HG03095 (cell line): ENCODE data around the gene PNP.
A peak's percentile ranks its signal among the peaks of the same experiment; 100 is the strongest.
"Not testable (repeated sequence)": the region's sequence is repeated elsewhere in the genome, so short reads cannot be mapped to it uniquely, and the experiment has no call there.

ENCODE experiments used
- ATAC-seq: cut with Tn5 transposase; IDR thresholded peaks from one replicate; pipeline ENCODE4 v1.9.1; 2021; ENCODE audit warnings: moderate library complexity; ENCODE audit not compliant: unreplicated experiment

The PNP gene

DNA sequence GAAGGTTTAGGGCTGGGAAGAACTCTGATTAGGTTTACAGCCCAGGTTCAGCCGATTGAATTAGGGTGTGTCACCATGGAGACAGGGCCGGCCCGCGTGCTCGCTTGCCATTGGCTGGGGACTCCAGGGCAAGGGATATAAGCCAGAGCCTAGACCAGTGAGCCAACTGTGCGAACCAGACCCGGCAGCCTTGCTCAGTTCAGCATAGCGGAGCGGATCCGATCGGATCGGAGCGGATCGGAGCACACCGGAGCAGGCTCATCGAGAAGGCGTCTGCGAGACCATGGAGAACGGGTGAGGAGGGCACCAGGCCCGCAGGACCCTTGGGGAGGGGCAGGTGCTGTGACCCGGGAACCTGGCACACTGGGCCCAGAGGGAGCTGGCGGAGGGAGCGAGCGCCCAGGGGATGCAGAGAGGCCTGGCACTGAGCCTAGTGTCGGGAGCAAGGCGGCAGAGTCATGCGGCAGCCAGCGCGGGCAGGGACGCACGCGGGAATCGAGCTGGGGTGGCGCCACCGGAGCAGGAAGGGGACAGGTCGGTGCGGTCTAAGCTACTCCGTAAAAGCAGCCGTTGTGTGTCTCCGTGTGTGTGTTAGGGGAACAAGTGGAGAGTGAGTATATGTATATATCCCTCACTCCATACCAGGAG is at the start of gene PNP:
PNP (plus strand) TSS at position 165 of the 648 bp plus-strand sequence; CDS start at position 284, 119 bp downstream.
- peak; percentile 91 for ATAC-seq

GRCh38 chr14:20419419-20419818 is 49.8 kb upstream of the PNP start:
- ATAC-seq: no peak

DNA sequence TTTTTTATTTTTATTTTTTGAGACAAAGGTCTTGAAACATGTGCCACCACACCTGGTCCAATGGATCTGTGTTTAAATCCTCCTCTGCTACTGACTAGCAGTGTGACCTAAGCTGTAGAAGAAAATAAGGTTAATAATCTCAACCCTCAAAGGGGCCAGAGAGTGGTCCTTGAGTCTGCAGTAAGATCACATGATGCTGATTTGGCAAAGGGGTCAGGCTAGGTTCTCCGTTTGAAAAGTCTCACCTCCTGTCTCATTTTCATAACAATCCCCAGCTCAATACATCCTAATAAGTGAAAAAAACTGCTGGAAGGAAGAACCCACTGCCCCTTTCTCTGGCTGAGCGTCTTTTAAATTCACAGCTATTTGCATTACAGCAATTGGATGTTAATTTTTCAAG is 47.9 kb upstream of the PNP start:
- ATAC-seq: no peak

GRCh38 chr14:20422886-20423285 is 46.3 kb upstream of the PNP start:
- no peak for ATAC-seq

DNA sequence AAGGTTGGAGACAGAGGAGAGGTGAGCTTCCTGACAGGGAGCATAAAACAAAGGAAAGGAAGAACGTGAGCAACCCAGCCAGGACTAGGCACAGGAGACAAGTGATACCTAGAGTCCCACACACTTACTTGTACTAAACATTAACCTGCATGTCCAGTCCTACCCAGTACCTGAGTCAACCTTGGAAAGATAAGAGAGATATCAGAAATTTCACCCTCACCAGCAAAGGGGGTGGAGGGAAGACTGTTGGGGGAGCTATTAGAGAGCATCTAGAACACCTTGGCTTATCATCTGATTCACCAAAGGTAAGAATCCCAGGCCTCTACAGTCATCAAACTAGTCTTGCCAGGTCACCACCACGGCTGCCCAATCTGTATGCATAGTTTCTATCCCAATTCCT is 44.4 kb upstream of the PNP start:
- ATAC-seq: no peak

GRCh38 chr14:20427231-20428009 is 41.8 kb upstream of the PNP start:
- ATAC-seq: peak; percentile 64

- peak; percentile 24 for ATAC-seq
Observed at GRCh38 chr14:20428010-20428365, 41.2 kb upstream of the PNP start.

DNA sequence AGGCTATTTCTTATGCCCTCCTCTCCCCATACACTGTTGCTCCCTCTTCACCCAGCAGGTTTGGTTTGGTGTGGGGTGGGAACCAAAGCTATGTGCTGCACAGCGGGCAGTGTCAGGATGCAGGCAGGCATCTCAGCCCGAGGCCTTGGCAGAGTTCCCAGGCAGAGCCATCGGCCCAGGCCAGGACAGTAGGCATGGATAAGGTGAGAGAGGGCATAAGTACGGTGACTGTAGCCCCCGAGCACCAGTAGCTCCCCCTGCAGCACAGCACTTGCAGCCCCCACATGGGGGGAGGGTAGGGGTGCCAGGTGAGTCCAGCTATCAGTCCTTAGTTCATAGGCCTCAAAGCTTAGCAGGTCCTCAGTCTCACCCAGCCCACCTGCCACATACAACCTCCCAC is 40.4 kb upstream of the PNP start:
- no peak for ATAC-seq

- ATAC-seq: no peak
Observed at GRCh38 chr14:20429801-20430669, 39.2 kb upstream of the PNP start.

- no peak for ATAC-seq
Observed at GRCh38 chr14:20434701-20435581, 34.3 kb upstream of the PNP start.

GRCh38 chr14:20435582-20436362 is 33.4 kb upstream of the PNP start, which contains the start of gene KLHL33:
KLHL33 (minus strand) TSS chr14:20436166; CDS start chr14:20435811, 355 bp downstream.
- ATAC-seq: no peak

GRCh38 chr14:20436363-20436755 is 32.8 kb upstream of the PNP start:
- ATAC-seq: no peak

DNA sequence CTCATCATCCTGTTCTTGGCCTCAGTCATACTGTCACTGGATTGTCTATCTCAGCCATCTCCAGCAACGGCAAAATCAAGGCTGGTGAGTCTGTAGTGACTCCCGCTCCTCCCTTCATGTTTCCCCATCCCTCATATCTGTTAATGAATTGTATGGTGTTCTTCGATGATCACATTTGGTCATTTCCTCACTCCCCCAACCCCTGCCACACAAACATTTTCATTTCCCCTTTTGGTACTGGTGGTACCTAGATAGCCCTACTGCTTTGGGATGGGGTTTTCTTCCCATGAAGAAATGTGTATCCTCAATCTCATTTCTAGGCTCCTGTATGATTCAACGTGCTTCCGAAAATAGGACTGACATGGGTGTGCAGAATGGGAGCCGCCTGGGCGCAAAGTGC is 30.5 kb upstream of the PNP start:
- ATAC-seq: no peak

DNA sequence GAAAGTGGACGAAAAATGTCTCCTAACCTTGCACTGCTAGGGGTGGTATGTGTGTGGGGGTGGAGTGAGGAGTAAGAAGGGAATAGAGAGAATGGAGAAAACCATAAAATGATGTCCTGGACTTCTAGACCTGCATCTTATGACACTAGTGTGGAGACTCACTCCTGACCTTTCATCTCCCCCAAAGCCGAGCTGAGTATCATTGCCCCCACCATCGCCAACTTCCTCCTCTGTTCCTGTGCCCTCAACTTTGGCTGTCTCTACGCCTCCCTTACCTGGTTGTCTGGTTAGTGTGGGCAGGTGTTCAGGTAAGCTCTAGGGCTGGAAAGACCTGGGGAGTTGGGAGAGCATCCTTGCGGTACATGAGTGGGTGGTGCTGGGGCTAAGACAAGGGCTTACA is 28.7 kb upstream of the PNP start:
- no peak for ATAC-seq

GRCh38 chr14:20440882-20441281 is 28.3 kb upstream of the PNP start:
- ATAC-seq: no peak

DNA sequence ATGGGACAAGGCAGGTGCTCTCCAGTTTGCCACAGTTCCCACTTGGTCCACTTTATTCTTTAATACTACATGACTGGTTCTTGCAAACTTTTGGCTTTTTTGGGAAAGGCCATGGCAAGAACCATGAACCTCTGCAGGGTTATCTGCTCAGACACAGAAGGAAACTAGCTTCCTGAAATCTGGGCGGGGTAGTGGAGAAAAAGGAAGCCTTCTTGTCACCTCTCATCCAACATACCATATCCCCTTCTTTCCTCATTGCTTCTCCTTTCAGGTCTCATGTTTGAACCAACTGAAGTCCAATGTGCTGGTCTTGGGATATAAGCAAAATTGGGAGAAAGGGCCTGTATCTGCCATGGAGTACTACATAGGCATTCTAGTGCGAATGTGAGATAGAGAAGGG is 27.7 kb upstream of the PNP start:
- no peak for ATAC-seq

GRCh38 chr14:20443650-20444049 is 25.6 kb upstream of the PNP start:
- ATAC-seq: not testable (repeated sequence)

- ATAC-seq: no peak
Observed at GRCh38 chr14:20446889-20447288, 22.3 kb upstream of the PNP start.

- ATAC-seq: not testable (repeated sequence)
Observed at GRCh38 chr14:20452831-20453230, 16.4 kb upstream of the PNP start.
